HepG2 (cell line): ENCODE data around the gene CHMP1A. TPM values are rescaled to one million over a fixed set of nuclear protein-coding genes. Genes with fewer than 3 reads are reported as not detected.

Source experiments
- ATF6 ChIP-seq: sonication (generic); formaldehyde crosslinking; conservative IDR thresholded peaks from 2 replicates; pipeline ENCODE4 v1.4.0; 2020; ENCODE audit warnings: missing genetic modification reagents
- ELF4 ChIP-seq: sonication (generic); formaldehyde crosslinking; IDR thresholded peaks from 2 replicates; pipeline ENCODE4 v1.5.0; 2020; ENCODE audit warnings: missing genetic modification reagents, mild to moderate bottlenecking, moderate library complexity, borderline replicate concordance
- ZBTB34 ChIP-seq: sonication (generic); formaldehyde crosslinking; IDR thresholded peaks from 2 replicates; pipeline ENCODE4 v1.8.0; 2022; ENCODE audit warnings: mild to moderate bottlenecking, missing genetic modification reagents
- ZBTB39 ChIP-seq: sonication (generic); formaldehyde crosslinking; IDR thresholded peaks from 2 replicates; pipeline ENCODE4 v1.5.0; 2020; ENCODE audit warnings: missing genetic modification reagents
- ZNF572 ChIP-seq: sonication (generic); formaldehyde crosslinking; IDR thresholded peaks from 2 replicates; pipeline ENCODE4 v1.5.1; 2020; ENCODE audit warnings: mild to moderate bottlenecking, missing genetic modification reagents
- ZNF614 ChIP-seq: IDR thresholded peaks from 2 replicates; pipeline ENCODE4 v1.6.1; 2018; ENCODE audit warnings: missing biosample characterization, missing genetic modification reagents, inconsistent platforms, borderline replicate concordance
- polyA plus RNA-seq, 8 experiments: library from polyadenylated mRNA; depleted of rRNA in 3 of 8; stranded (reverse) in 7 of 8; unstranded in 1 of 8; fragments of >200 nt; fragmentation: Illumina TruSeq in 4 of 8; extraction: Trizol in 4 of 8; gene quantifications; 2 replicates each; pipeline versions ENCODE4 v1.2.1 to v1.2.3, GENCODE V29; 2011 to 2016; ENCODE audit warnings: low read depth in 4 of 8, missing spikeins in 1 of 8, mixed read lengths in 1 of 8; ENCODE audit not compliant: insufficient read depth in 1 of 8
- total RNA-seq, 5 experiments: library from RNA; depleted of rRNA; stranded (reverse); fragments of >200 nt; fragmentation: Illumina TruSeq; extraction: Trizol; gene quantifications; 2 replicates each; pipeline ENCODE4 v1.2.3, GENCODE V29; 2016; ENCODE audit warnings: low read depth in 1 of 5

Gene CHMP1A
- total and polyA plus RNA-seq, 2 of the 13 experiments (the other 11 are each of a cell fraction or from before 2014, with no cell fraction given), result 69.4 to 73.3 TPM

- TF ChIP-seq ATF6 (CRISPR knock-in tag) (no peak), ZNF572 (CRISPR knock-in tag) (no peak), ZBTB34 (CRISPR knock-in tag) (0 out of 2 replicates have a peak, but pooled peaks have one; percentile 40), ZNF614 (CRISPR knock-in tag) (peak; percentile 41; the same call in 1 of the 2 replicates), ELF4 (CRISPR knock-in tag) (no peak), ZBTB39 (CRISPR knock-in tag) (no peak)
Measured at GRCh38 chr16:89701425-89702406, 44.2 kb upstream of the CHMP1A start, which contains the start of gene SPATA2L (continued).
